Measurements from ENCODE around the gene PROCA1. TPM values are rescaled to one million over a fixed set of nuclear protein-coding genes. Genes with fewer than 3 reads are reported as not detected.

The PROCA1 gene
- total and polyA plus RNA-seq, 3 donors from 2014 or later: 90.2 to 322 (median 286) TPM

- no peak for DNase-seq
- intact Hi-C loops (cut with DNase I; ENCODE audit: low total_unique reads): loop anchor here (10.0 kb wide), 1 partner anchor 159 kb away; no protein-coding TSS in a partner anchor
- H3K27ac ChIP-seq: no peak overlapping the region
- H3K27me3 ChIP-seq: no peaks in the 10 kb centered on the region
- no peaks in the 10 kb centered on the region for H3K36me3 ChIP-seq (ENCODE audit: low read depth, missing control alignments)
- no peak for TF ChIP-seq CTCF (IDR thresholded peaks at IDR 0.05)
- TF ChIP-seq POLR2A (IDR thresholded peaks at IDR 0.05): no peak
- WGBS, 2 donors: 76 to 92% methylated on average over 5 of the region's 5 CpGs
- H3K9me3 ChIP-seq: no peaks in the 10 kb centered on the region
- H3K4me3 ChIP-seq: no peak overlapping the region
- H3K4me1 ChIP-seq: no peaks in the 10 kb centered on the region
Observed at GRCh38 chr17:28756049-28756804, 44.5 kb upstream of the PROCA1 start.

DNA sequence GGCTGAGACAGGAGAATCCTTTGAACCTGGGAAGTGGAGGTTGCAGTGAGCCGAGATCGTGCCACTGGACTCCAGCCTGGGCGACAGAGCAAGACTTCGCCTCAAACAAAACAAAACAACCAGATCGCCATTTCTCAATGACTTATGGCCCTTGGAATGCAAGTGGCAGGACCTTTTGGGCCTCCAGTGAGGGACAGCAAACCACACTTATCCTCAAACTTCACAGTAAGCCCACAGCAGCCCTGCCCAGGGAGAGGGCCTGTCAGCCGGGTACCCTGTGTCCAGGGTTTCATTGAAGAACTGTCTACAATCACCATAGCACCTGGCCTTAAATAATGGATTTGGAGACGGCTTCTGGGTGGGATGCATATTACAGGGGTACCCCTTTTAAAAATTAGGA, 43.8 kb upstream of the PROCA1 start:
- no peak for DNase-seq

GRCh38 chr17:28751600-28752366, 40.1 kb upstream of the PROCA1 start:
- 94 to 96% methylated on average over 10 of the region's 10 CpGs for WGBS, 2 donors
- no peaks in the 10 kb centered on the region for H3K36me3 ChIP-seq (ENCODE audit: low read depth, missing control alignments)

More for the DNA sequence above, 43.8 kb upstream of the PROCA1 start:
- no peak overlapping the region for H3K27ac ChIP-seq
- TF ChIP-seq CTCF (IDR thresholded peaks at IDR 0.05) (no peak), POLR2A (IDR thresholded peaks at IDR 0.05) (no peak)
- no peaks in the 10 kb centered on the region for H3K36me3 ChIP-seq (ENCODE audit: low read depth, missing control alignments)
- no peak overlapping the region for H3K4me3 ChIP-seq
- 86 to 87% methylated on average over 4 to 7 of the region's 7 CpGs for WGBS, 2 donors
- no peaks in the 10 kb centered on the region for H3K9me3 ChIP-seq
- no peaks in the 10 kb centered on the region for H3K27me3 ChIP-seq
- H3K4me1 ChIP-seq: peaks cover 5% of the 10 kb centered on the region
- intact Hi-C loops (cut with DNase I; ENCODE audit: low total_unique reads): loop anchor here (10.0 kb wide), 1 partner anchor 159 kb away; no protein-coding TSS in a partner anchor

More at GRCh38 chr17:28751600-28752366, 40.1 kb upstream of the PROCA1 start:
- no peak for DNase-seq
- intact Hi-C loops (cut with DNase I; ENCODE audit: low total_unique reads): loop anchor here (10.0 kb wide), 1 partner anchor 163 kb away; no protein-coding TSS in a partner anchor
- Histone ChIP-seq H3K27ac (no peak overlapping the region), H3K9me3 (no peaks in the 10 kb centered on the region), H3K4me1 (peaks cover 15% of the 10 kb centered on the region), H3K27me3 (no peaks in the 10 kb centered on the region), H3K4me3 (no peak overlapping the region)
- no peak for TF ChIP-seq CTCF (IDR thresholded peaks at IDR 0.05)
- TF ChIP-seq POLR2A (IDR thresholded peaks at IDR 0.05): no peak
